HG02610 (cell line): Measurements from ENCODE around the gene GHRHR.

Experiments
- ATAC-seq: cut with Tn5 transposase; IDR thresholded peaks from one replicate; pipeline ENCODE4 v1.9.1; 2021; ENCODE audit warnings: mild to moderate bottlenecking, moderate library complexity; ENCODE audit not compliant: unreplicated experiment

Gene GHRHR

GRCh38 chr7:30927559-30927958 lies 36.2 kb upstream of the GHRHR start:
- ATAC-seq = no peak

- ATAC-seq = no peak
These were observed 35.4 kb upstream of the GHRHR start for GRCh38 chr7:30928254-30928872.

- no peak for ATAC-seq
These were observed 34.1 kb upstream of the GHRHR start for GRCh38 chr7:30929686-30930085.

GRCh38 chr7:30930621-30931020 lies 33.1 kb upstream of the GHRHR start:
- no peak for ATAC-seq

GRCh38 chr7:30931161-30931928 lies 32.4 kb upstream of the GHRHR start:
- no peak for ATAC-seq

- ATAC-seq = no peak
These were observed 31.7 kb upstream of the GHRHR start for GRCh38 chr7:30931929-30932540.

GRCh38 chr7:30932562-30932961 lies 31.2 kb upstream of the GHRHR start:
- no peak for ATAC-seq

GRCh38 chr7:30933124-30933974 lies 30.4 kb upstream of the GHRHR start:
- no peak for ATAC-seq

- ATAC-seq = no peak
These were observed 29.5 kb upstream of the GHRHR start for GRCh38 chr7:30934225-30934624.

GRCh38 chr7:30934732-30935568 lies 28.8 kb upstream of the GHRHR start:
- no peak for ATAC-seq

- no peak for ATAC-seq
These were observed 28.2 kb upstream of the GHRHR start for GRCh38 chr7:30935569-30935877.

GRCh38 chr7:30936650-30937245 lies 27.0 kb upstream of the GHRHR start:
- ATAC-seq = no peak

GRCh38 chr7:30937416-30937815 lies 26.3 kb upstream of the GHRHR start:
- no peak for ATAC-seq

- ATAC-seq = peak; percentile 84
These were observed 25.1 kb upstream of the GHRHR start for GRCh38 chr7:30938435-30939316.

GRCh38 chr7:30941582-30942323 lies 22.0 kb upstream of the GHRHR start:
- ATAC-seq = no peak

- no peak for ATAC-seq
These were observed 13.6 kb upstream of the GHRHR start for GRCh38 chr7:30950197-30950596.

GRCh38 chr7:30954914-30955313 lies 8.8 kb upstream of the GHRHR start:
- no peak for ATAC-seq

GRCh38 chr7:30956704-30957103 lies 7.0 kb upstream of the GHRHR start:
- no peak for ATAC-seq

GRCh38 chr7:30965372-30965771 lies 1.6 kb downstream of the GHRHR start:
- ATAC-seq = no peak
